T-helper 17 cell (primary cell): ENCODE results near the gene GLIS1. TPM values are rescaled to one million over a fixed set of nuclear protein-coding genes. Genes with fewer than 3 reads are reported as not detected.

Experiments
- ATAC-seq: fragments of 150-1000 bp; cut with Tn5 transposase; 2 replicates; pipeline ENCODE4 v1.10.0; 2021; ENCODE audit warnings: mild to moderate bottlenecking, moderate library complexity
- DNase-seq, 3 donors: peaks; one replicate each; pipeline versions ENCODE4 v3.0.0 to v3.0.0-alpha.2; 2020 to 2021
- H3K9me3 ChIP-seq: one replicate; pipeline ENCODE4 v1.7.0; 2013; ENCODE audit warnings: low read length, mild to moderate bottlenecking; ENCODE audit not compliant: control insufficient read depth, poor library complexity, severe bottlenecking
- H3K27ac Mint-ChIP-seq: one replicate; pipeline ENCODE4 v1.8.0; 2022; ENCODE audit warnings: mild to moderate bottlenecking, moderate library complexity, mixed read lengths
- H3K27me3 Mint-ChIP-seq: one replicate; pipeline ENCODE4 v1.8.0; 2022; ENCODE audit warnings: mixed read lengths
- H3K36me3 Mint-ChIP-seq: one replicate; pipeline ENCODE4 v1.8.0; 2022; ENCODE audit warnings: low read depth, mixed read lengths
- H3K4me1 Mint-ChIP-seq: one replicate; pipeline ENCODE4 v1.8.0; 2022; ENCODE audit warnings: mild to moderate bottlenecking, mixed read lengths
- H3K4me3 Mint-ChIP-seq: one replicate; pipeline ENCODE4 v1.8.0; 2022; ENCODE audit warnings: mild to moderate bottlenecking, moderate library complexity, mixed read lengths
- total RNA-seq, 4 donors: library from RNA in 2 of 4; stranded (reverse) in 2 of 4; gene quantifications; one replicate each; pipeline ENCODE4 v1.2.3 and lab custom pipeline; 2022 to 2026

GLIS1 gene
- total RNA-seq, 2 donors from 2014 or later, result not detected

DNA sequence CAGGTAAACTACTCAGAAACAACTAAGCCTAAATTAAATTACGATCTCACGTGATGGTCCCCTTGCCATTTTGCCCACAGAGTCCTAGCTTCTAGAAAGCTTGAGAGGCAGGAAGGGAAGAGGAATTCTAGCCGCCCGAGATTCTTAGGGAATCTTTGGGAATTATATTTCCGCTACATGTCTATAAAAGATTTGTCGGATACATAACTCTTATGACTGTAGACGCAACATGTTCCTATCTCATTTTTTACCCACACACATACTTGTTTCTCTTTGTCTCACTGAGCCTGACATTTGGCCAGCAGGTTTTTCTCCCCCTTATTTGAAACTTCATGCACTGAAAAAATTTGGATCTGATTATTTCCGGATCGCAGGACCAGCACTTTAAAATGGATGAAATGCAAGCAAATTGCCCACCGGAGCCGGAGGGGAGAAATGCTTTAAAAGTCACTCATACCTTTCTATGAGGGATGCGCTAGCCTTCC lies 5.5 kb downstream of the GLIS1 start:
- ATAC-seq (no peak), DNase-seq (no peak)
- no peak overlapping the region for H3K27ac Mint-ChIP-seq
- peaks cover 54% of the 10 kb centered on the region for H3K27me3 Mint-ChIP-seq
- no peak overlapping the region for H3K4me3 Mint-ChIP-seq
- H3K9me3 ChIP-seq, result no peaks in the 10 kb centered on the region
- H3K4me1 Mint-ChIP-seq, result no peaks in the 10 kb centered on the region
- H3K36me3 Mint-ChIP-seq, result no peaks in the 10 kb centered on the region

DNA sequence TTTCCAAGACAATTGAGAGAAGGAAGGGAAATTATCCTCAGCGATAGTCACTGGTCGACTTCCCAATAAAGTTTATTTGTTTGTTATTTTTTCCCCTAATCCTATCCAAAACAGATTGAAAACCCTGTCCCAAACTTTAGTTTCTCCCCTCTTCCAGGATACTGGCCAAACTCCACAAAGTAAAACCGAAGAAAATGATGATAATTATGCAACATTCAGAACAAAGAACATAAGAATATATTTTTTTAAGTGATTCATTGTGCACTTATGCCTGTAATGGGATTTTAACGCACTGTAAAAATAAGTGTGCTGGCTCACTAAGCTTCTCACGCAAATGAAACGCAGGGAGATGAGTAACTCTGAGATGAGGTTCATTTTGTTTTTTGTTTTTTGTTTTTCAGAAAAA lies 6.0 kb downstream of the GLIS1 start:
- no peak for ATAC-seq
- Mint-ChIP-seq H3K27me3 (peaks cover 54% of the 10 kb centered on the region), H3K36me3 (no peaks in the 10 kb centered on the region), H3K4me1 (no peaks in the 10 kb centered on the region), H3K4me3 (no peak overlapping the region), H3K27ac (no peak overlapping the region)
- DNase-seq, result no peak
- H3K9me3 ChIP-seq, result no peaks in the 10 kb centered on the region

DNA sequence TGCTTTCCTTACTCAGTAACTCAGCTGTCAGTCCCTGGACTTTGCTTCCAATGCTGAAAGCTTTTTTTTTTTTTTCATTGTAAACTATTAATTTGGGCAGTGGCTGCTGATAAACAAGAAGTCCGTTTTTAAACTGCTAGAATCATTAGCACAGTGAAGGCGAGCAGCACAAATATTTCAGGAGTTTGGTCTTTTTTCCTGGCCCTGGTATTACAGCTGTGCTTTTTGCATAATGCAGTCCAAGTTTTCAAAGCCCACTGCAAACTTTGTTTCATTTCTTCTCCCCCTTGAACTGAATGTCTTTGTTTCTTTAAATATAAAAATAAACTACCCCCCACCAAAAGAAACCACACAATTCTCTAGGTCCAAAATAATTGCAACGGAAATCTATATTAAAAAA lies 6.6 kb downstream of the GLIS1 start:
- DNase-seq (no peak), ATAC-seq (no peak)
- Mint-ChIP-seq H3K4me3 (no peak overlapping the region), H3K4me1 (no peaks in the 10 kb centered on the region), H3K36me3 (no peaks in the 10 kb centered on the region), H3K27ac (no peak overlapping the region), H3K27me3 (peaks cover 54% of the 10 kb centered on the region)
- no peaks in the 10 kb centered on the region for H3K9me3 ChIP-seq

DNA sequence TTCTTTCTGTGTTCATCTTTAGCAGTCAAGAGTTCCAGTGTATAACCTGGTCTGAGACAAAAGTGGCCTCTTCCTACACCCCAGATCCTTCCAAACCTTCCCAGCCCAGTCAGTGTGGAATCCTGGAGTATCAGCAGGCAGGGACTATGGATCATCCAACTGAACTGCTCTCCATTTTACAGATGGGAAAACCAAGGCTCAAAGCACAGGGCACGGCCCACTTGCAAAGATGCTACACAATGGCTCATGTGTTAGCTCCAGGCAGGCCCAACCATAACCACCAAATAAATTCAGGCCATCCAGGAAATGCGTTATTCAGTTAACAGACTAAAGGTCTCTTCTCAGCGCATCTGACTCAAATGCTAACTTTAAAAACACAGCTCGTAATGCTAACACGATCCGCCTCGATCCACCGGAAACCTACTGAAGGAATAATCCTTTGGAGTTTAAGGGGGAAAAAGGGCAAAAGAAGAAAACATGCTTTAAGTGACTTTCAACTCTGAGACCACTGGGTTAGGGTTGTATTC lies 7.1 kb downstream of the GLIS1 start:
- H3K9me3 ChIP-seq, result no peaks in the 10 kb centered on the region
- Mint-ChIP-seq H3K27ac (no peak overlapping the region), H3K36me3 (no peaks in the 10 kb centered on the region), H3K4me3 (no peak overlapping the region), H3K4me1 (no peaks in the 10 kb centered on the region), H3K27me3 (peaks cover 54% of the 10 kb centered on the region)
- no peak for ATAC-seq
- DNase-seq, result no peak

DNA sequence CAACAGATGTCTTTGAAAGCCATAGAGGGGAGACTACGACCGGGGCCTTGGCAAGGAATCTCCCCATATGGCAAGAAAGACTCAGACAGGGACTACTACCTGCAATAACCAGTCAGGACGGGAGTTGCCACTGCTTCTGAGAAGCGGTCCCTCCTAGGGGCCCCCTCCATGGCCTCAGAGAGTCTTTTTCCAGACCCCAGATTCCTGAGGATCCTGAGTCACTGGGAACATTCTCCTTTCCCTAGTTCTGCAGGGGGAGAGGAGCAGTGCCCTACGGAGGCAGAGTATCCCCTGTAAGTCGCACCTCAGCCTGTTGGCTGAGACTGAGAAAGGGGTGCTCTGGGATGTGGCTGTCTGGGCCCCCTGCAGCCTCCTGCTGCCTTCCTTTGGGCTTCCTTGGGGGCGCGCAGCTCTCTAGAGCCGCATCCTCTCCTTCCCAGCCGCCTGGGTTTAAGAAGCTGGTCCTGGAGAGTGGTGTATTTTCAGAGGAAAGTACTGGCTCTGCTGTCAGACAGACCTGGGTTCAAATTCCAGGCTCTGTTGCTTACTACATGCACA lies 7.8 kb downstream of the GLIS1 start:
- H3K36me3 Mint-ChIP-seq, result no peaks in the 10 kb centered on the region
- ATAC-seq (no peak), DNase-seq (no peak)
- H3K27me3 Mint-ChIP-seq, result peaks cover 50% of the 10 kb centered on the region
- H3K4me3 Mint-ChIP-seq, result no peak overlapping the region
- no peak overlapping the region for H3K27ac Mint-ChIP-seq
- H3K4me1 Mint-ChIP-seq, result no peaks in the 10 kb centered on the region
- no peaks in the 10 kb centered on the region for H3K9me3 ChIP-seq

DNA sequence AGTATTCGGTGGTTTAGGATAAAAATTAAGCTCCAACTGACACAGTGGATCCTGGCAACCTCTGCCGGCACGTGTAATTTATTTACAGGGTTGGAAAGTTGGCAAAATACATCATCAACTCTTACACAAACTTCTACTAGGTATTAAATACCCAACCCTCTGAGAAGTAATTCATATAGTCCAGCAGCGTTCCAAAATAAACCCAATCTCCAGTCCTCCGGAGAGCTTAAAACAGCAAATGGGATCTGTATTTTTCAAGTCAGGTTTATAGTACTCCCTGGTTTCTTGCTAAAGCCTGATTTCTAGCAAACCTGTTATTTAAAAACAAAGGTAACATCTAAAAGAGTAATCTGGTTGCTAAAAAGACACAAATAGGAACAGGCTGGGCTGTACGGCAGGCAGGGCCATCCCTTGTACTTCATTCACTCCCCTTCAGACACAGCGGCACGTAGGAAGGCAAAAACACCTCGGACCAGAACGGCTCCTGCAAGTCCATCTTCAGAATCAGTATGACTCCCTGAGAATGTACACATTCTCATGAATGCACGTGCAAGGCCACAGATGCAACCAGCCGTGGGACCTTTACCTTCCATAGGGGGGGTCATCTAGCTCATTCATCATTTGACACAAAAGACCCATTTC lies 8.6 kb downstream of the GLIS1 start:
- no peaks in the 10 kb centered on the region for H3K9me3 ChIP-seq
- no peaks in the 10 kb centered on the region for H3K4me1 Mint-ChIP-seq
- no peak for DNase-seq
- H3K4me3 Mint-ChIP-seq, result no peak overlapping the region
- H3K27me3 Mint-ChIP-seq, result peaks cover 42% of the 10 kb centered on the region
- no peak for ATAC-seq
- no peaks in the 10 kb centered on the region for H3K36me3 Mint-ChIP-seq
- no peak overlapping the region for H3K27ac Mint-ChIP-seq

DNA sequence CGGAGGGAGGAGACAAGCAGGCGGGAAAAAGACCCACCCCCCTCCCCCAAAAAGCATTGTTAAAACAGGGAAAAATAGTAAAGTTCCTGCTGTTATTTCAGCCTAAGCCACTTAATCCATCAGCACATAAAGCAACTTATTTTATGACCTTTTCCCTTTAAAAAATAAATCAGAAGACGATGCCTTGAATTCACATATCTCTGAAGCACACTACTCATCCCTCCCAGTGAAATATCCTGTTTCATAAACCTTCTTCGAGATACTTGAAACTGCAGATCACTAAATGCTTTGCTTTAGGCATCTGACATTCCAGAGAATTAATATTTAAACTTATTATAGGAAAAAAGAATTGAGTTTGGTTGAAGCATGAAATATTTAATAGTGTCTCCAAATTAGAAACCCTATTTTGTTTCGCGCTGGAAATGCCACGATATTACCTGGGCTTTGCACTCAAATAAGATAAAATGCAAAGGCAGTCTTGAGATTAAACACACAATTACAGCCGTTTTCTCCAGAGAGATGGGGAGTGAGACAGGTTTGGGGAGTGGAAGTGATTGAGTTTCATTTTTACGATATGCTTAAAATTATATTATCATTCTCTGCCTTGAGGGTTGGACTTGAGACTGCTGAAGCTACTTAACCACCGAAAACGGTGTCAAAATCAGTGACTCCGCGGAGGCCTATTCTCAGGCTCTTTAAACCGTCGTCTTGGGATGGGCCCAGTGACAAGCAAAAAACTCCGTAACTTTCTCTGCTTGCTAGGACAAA lies 9.3 kb downstream of the GLIS1 start:
- Mint-ChIP-seq H3K27me3 (peaks cover 35% of the 10 kb centered on the region), H3K36me3 (no peaks in the 10 kb centered on the region), H3K4me3 (no peak overlapping the region), H3K4me1 (no peaks in the 10 kb centered on the region), H3K27ac (no peak overlapping the region)
- no peaks in the 10 kb centered on the region for H3K9me3 ChIP-seq
- DNase-seq (no peak), ATAC-seq (no peak)

DNA sequence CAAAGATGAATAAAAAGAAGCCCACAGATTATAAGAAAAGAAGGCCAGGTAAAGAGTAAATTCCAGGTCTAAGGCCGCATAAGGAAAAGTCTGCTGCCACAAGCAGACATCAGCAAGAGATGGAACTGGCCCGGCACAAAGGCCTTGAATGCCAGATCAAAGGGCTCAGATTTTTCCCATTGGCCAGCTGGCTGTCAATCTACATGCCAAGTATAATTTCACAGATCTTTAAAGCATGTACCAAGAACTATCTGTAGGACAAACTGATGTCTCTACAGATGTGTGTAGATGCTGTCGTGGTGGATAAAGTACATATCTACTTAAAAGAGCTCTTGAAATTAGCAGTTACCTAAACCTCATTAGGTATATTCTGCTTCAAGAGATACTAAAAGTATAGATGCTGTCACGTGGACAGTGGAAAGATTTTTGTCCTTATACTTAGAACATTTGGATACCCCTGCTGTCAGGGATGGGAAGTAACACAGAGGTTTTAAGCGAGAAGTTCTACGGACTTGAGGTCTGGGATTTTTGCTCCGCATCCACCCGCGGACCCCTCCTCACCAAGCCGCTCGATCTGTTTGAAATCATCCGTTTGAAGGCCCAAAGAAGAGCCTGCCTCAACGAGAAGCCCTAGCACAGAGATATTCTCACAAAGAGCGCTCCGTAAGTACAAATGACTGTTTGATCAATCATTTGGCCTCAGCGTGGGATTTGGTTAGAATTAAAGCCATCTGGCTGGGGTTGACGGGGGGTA lies 10.1 kb downstream of the GLIS1 start:
- Mint-ChIP-seq H3K27ac (no peak overlapping the region), H3K36me3 (no peaks in the 10 kb centered on the region), H3K27me3 (peaks cover 28% of the 10 kb centered on the region), H3K4me3 (no peak overlapping the region), H3K4me1 (no peaks in the 10 kb centered on the region)
- no peak for ATAC-seq
- no peaks in the 10 kb centered on the region for H3K9me3 ChIP-seq
- DNase-seq, result no peak

DNA sequence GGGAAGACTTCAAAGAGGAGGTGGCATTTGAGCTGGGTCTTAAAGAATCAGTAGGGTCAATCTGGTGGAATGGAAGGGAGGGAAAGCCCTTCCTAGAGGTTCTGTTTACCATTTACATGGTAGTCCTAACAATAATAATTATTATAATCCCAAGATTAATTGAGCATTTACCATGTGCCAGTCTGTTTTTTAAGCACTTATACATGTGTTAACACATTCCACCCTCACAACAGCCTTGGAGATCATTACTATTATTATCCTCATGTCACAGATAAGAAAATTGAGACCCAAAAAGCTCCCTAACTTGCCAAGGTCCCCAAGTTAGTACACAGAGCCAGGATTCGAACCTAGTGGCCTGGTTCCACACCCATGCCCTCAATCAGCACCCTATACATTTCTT lies 10.8 kb downstream of the GLIS1 start:
- Mint-ChIP-seq H3K27ac (no peak overlapping the region), H3K27me3 (peaks cover 22% of the 10 kb centered on the region), H3K4me1 (no peaks in the 10 kb centered on the region), H3K36me3 (no peaks in the 10 kb centered on the region), H3K4me3 (no peak overlapping the region)
- no peak for ATAC-seq
- H3K9me3 ChIP-seq, result no peaks in the 10 kb centered on the region
- DNase-seq, result no peak

DNA sequence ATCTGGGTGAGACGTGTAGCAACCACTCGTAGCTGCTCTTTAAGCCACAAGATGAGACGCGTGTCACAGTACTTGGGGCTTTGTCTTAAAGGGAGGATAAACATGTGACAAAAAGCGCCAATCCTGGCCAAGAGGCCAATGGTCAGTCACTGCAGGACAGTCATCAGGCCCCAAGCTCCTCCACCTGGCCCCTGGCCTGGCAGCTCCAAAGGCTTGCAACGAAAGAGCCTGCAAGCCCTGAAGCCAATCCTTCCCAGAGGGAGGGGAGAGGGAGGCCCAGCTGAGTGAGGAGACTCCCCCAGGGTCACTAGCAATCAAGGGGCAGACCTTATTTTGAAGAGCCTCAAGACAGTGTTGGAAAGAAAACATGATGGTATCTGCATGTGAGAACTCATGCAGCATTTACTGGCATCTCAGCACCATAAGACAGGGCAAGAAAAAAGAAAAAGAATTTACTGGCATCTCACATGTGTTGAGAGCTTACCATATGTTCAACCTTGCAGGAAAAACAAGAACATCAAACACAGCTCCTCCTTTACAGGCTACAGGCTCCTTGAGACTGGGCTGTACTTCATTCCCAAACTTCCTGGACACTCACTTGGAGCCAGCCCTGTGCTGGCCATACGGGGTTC lies 11.4 kb downstream of the GLIS1 start:
- no peaks in the 10 kb centered on the region for H3K36me3 Mint-ChIP-seq
- H3K9me3 ChIP-seq, result no peaks in the 10 kb centered on the region
- H3K4me1 Mint-ChIP-seq, result no peaks in the 10 kb centered on the region
- no peak overlapping the region for H3K4me3 Mint-ChIP-seq
- no peak overlapping the region for H3K27ac Mint-ChIP-seq
- DNase-seq (no peak), ATAC-seq (no peak)
- peaks cover 22% of the 10 kb centered on the region for H3K27me3 Mint-ChIP-seq

DNA sequence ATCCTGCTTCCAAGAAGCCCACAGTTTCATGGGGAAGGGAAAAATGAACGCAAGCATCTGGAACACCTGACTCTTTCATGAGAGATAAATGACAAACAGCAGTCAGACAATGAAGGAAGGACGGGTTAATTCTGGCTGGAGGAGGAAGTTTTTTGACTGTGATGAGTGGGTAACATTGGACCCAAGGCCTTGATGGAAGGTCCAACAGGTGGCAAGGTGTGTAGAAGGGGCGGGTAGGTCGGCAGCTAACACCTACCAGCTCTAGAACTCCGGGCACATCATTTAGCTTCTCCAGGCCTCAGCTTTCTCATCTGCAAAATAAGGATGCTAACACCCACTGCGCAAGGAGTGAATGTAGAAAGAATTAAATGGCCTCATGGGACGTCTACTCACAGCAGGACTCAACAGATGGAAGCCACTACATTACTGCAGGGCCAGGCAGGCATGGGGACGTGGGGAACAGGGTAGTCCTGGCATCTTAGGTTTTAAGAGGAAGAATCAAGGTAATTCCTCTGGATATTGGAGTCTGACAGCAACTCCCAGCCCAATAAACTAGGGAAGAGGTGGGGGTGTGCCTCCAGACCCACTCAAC lies 12.9 kb downstream of the GLIS1 start:
- no peak overlapping the region for H3K4me3 Mint-ChIP-seq
- no peaks in the 10 kb centered on the region for H3K4me1 Mint-ChIP-seq
- peaks cover 14% of the 10 kb centered on the region for H3K27me3 Mint-ChIP-seq
- no peak overlapping the region for H3K27ac Mint-ChIP-seq
- DNase-seq, result no peak
- no peaks in the 10 kb centered on the region for H3K36me3 Mint-ChIP-seq
- ATAC-seq, result no peak
- H3K9me3 ChIP-seq, result no peaks in the 10 kb centered on the region

DNA sequence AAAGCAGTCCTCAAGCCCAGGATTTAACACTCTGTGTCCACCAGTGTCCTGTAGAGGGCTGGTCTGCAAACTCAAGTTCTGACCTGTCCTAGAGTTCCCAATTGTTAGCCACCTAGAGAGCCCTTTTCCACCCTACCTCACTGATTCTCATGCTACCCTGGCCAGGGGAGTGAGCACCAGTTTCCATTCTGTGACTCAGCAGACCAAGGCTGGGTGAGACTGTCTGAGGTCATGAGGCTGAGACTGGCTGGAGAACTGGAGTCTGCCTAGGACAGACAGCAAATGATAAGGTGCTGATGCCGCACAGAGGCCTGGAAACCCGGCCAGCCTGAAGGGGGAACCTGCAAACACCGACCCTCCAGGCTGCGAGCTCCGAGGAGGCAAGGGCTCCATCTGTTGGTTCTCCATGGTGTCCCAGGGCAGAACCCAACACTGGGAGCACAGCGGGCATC lies 13.7 kb downstream of the GLIS1 start:
- no peaks in the 10 kb centered on the region for H3K36me3 Mint-ChIP-seq
- DNase-seq (no peak), ATAC-seq (no peak)
- no peak overlapping the region for H3K27ac Mint-ChIP-seq
- H3K4me3 Mint-ChIP-seq, result no peak overlapping the region
- H3K9me3 ChIP-seq, result no peaks in the 10 kb centered on the region
- H3K27me3 Mint-ChIP-seq, result peaks cover 11% of the 10 kb centered on the region
- H3K4me1 Mint-ChIP-seq, result peaks cover 1% of the 10 kb centered on the region
